Right kidney (tissue), 9 donors: Measurements from ENCODE around the gene CRYGD.
A peak's percentile ranks its signal among the peaks of the same experiment; 100 is the strongest.
"Not testable (repeated sequence)": the region's sequence is repeated elsewhere in the genome, so short reads cannot be mapped to it uniquely, and the experiment has no call there.

Source experiments
- DNase-seq: peaks from one replicate; pipeline ENCODE4 v3.0.0-alpha.2; 2016
- long read RNA-seq, 8 donors: transcript quantifications; one replicate each; lab custom pipeline, GENCODE V29; 2026

Gene CRYGD
- long read RNA-seq, donor 1: 0 reads
- long read RNA-seq, donor 2: 0 reads
- long read RNA-seq, donor 3: 0 reads
- long read RNA-seq, donor 4: 0 reads
- long read RNA-seq, donor 5: 0 reads
- long read RNA-seq, donor 6: 0 reads
- long read RNA-seq, donor 7: 0 reads
- long read RNA-seq, donor 8: 0 reads

DNA sequence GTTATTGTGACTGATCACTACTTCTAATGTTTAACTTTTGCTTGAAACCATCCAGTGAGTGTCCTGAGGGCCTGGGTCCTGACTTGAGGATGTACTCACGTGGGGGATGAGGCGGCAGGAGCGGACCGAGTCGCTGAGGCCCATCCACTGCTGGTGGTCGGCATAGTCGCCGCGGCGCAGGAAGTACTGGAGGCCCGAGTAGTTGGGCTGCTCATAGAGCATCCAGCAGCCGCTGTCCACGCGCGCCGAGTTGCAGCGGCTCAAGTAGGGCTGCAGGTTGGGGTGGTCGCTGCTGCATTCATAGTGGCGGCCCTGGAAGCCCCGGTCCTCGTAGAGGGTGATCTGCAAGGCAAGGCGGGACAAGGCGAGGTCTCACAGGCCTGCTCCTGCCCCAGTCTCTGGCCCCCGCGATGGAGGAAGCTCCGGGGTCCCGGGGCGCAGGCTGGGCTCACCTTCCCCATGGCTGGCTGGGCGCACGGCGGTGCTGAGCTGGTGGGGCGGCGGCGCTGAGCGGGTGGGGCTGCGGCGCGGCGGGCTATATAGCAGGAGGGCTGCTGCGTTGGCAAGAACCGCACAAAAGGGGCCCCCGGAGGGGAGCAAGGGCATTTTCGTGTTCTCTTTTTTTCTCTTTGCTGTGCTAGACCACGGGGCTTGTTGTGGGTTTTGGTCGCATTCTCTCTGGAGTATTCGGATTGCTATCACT, at the start of gene CRYGD:
TSS of gene CRYGD (minus strand) at position 512 of the 703 bp plus-strand sequence. CDS start at position 461, 51 bp downstream.
- DNase-seq: peak; percentile 57

GRCh38 chr2:208172125-208172524, 47.8 kb upstream of the CRYGD start:
- no peak for DNase-seq

- DNase-seq: no peak
Observed at GRCh38 chr2:208164951-208165755, 40.8 kb upstream of the CRYGD start.

DNA sequence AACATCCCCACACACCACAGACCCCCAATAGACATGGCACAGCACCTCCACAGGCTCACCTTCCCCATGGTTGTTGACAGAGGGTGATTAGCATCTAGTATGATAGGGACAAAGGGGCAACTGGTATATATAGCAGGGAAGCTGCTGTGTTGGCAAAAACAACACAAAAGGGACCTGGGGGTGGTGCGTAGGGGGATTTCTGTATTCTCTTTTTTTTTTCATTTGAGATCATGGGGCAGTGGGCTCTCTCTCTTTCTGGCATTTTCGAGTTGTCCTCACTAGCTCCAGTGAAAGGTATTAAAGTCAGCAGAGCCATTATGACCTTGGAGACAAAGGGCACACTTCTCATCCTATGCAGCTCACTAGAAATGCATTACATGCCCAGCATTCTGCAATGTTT, 39.2 kb upstream of the CRYGD start, which contains the start of gene CRYGA:
TSS of gene CRYGA (minus strand) at position 101 of the 400 bp plus-strand sequence. CDS start at position 68, 33 bp downstream.
- no peak for DNase-seq

GRCh38 chr2:208156439-208156838, 32.1 kb upstream of the CRYGD start:
- no peak for DNase-seq

DNA sequence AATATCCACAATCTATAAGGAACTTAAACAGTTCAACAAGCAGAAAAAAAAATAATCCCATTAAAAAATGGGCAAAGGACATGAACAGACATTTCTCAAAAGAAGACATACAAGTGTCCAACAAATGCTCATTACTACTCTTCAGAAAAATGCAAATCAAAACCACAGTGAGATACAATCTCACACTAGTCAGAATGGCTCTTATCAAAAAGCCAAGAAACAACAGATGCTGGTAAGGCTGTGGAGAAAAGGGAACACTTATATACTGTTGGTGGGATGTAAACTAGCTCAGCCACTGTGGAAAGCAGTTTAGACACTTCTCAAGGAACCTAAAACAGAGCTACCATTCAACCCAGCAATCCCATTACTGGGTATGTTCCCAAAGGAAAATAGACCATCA, 28.8 kb upstream of the CRYGD start:
- DNase-seq: no peak

GRCh38 chr2:208150956-208151355, 26.6 kb upstream of the CRYGD start:
- no peak for DNase-seq

DNA sequence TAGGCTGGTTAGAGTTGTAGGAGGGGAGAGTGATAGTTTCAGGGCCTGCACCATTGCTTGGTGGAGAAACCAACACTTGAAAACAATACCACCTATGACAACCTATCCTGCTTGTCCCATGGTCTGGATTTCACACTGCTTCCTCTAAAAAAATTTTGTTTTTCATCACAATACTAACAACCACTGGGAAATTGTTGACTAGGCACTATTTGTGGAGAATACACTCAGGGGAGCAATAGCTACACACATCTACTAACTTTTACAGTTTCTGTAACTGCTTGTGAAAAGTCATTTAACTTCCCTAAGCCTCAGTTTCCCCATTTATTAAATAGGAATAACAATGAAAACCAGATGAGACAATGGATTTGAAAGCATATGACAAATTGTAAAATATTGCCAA, 25.8 kb upstream of the CRYGD start:
- DNase-seq: no peak

DNA sequence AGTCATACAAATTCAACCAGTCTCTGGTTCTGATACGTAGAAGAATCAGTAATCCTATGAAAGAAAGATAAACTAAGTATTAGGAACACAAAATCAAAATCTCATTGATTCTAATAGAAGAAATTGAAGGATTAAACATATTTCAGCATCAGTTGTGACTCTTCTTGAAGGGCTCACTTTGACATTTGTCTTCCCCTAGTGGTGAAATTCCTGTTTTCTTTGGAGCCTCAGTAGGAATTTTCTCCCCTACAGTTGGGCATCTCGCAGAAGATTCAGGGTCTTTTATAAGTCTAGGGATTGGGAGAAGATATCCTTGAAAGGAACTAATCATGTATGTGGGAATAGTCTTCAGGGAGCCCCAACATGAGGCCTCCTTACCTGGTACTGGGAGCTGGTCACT, 24.5 kb upstream of the CRYGD start:
- no peak for DNase-seq

- no peak for DNase-seq
Observed at GRCh38 chr2:208147759-208148158, 23.4 kb upstream of the CRYGD start.

- DNase-seq: no peak
Observed at GRCh38 chr2:208147008-208147407, 22.7 kb upstream of the CRYGD start.

DNA sequence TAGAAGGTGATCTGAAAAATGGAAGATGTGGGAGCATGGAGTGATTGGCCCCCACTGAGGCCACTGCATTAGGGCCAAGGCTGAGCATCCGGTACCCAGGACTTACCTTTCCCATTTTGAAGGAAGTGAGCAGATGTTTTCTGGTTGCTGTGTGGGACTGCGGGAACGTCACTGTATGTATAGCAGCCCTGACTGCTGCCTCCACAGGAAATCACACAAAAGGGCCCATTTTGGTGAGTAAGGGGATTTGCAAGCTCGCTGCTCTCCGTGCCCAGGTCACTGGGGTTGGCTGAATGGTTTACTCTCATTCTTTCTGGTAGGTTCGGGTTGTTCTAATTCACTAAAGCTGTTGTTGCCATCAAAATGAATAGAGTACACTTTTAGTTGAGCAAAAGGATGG, 21.7 kb upstream of the CRYGD start, which contains the start of gene CRYGB:
TSS of gene CRYGB (minus strand) at position 153 of the 400 bp plus-strand sequence. CDS start at position 115, 38 bp downstream.
- DNase-seq: no peak

DNA sequence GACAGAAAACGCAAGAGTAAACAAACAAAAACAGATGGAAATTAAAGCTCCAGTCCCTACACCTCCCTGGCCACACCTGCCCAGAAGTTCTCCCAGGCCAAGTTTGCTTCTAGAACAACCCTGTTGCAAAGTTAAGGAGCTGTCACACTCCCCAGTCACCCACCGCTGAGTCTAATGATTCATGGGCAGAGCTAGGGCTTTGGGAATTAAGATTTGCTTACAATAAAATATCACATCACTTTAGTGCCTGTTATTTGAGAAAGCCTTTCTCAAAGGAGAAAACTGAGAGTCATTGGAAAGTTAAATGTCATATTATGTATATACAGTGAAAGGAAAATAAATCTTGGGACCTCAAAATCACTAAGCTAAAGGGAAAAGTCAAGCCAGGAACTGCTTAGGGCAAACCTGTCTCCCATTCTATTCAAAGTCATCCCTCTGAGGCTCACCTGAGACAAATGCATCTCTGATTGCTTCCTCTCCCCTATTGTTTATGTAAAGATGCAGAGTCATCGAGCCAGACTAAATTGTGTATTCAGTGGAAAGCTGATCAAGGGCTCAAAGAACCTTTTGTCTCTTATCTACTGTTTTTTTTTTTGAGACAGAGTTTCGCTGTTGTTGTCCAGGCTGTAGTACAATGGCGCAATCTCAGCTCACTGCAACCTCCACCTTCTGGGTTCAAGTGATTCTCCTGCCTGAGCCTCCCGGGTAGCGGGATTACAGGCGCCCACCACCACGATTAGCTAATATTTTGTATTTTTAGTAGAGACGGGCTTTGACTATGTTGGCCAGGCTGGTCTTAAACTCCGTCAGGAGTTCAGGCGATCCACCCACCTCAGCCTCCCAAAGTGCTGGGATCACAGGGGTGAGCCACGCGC, 18.8 kb upstream of the CRYGD start:
- no peak for DNase-seq

DNA sequence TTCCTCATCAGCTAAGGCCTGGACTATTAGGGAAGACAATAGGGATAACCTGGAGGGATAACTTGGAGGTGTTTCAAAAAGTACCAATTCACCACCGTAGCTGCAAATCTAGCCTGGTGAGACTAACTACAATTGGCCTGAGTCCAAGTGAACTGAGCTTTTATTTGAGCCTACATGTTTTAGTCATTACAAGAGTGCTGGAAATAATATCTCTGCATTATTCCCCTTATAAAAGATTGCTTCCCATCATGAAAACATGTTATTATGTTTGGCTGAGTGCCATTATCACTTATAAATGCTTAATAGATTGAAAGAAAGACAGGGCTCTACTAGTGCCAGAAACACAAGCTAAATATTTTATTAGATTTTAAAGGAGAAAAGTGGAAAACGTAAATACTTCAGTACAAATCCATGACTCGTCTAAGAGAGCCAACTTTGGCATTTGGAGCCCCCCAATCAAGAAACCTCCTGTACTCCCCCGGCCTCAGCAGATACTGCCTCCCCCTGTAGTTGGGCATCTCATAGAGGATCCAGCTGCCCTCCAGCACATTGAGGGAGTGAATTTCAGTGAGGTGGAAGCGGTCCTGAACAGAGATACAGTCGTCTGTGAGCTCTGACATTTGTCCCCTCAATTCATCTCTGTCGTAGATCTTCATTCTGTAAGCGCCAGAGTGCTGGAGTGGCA, 18.1 kb upstream of the CRYGD start:
- DNase-seq: no peak

DNA sequence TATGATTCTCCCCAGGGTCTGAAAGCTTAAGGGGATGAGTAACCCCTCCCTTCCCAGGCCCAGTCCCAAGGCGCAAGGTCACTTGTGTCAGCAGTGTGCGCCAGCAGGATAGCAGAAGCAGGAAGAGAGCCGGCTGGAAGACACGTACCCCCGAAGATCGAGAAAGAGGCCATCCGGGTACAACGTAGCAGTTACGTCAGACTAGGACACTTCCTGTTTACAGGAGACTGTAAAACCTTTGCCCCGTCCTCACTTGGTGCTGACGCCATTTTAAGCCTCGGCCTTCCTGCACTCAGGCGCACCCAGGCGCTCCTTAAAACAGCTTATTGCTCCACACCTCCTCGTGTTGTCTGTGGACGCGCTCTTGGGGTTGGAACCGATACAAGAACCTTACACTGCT, 15.1 kb upstream of the CRYGD start:
- no peak for DNase-seq

- not testable (repeated sequence) for DNase-seq
Observed at GRCh38 chr2:208138334-208138733, 14.0 kb upstream of the CRYGD start.

- DNase-seq: no peak
Observed at GRCh38 chr2:208136716-208137094, 12.4 kb upstream of the CRYGD start.

- DNase-seq: no peak
Observed at GRCh38 chr2:208135794-208136715, 11.7 kb upstream of the CRYGD start.

DNA sequence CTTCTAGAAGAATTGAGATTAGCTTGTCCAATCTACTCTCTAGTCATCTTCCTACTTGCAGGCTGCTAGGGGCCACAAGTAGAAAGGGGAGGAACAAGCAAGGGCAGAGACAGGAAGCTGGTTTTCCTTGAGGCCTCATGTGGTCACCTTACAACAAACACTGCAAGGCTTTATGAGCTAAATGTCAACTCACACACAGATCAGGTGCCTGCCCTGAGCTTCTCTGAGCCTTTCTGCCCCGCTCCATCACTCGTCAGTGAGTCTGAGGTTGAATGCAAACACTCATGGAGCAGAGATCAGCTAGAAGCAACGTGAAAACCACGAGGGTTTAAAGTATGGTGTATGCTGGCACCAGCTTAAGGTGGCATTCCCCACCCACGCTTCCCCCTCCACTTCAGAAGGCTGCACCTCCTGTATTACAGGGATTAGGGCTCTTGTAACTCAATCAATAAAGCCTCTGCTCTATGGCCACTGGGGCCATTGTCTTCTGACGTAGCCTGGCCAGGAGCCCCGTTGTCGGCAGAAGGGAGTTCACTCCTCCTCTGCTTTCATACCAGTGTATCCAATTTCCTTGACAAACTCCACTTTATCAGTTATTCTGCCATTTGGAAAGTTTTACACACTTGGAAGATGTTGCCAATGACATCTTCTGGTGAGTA, 10.7 kb upstream of the CRYGD start:
- DNase-seq: no peak

- DNase-seq: no peak
Observed at GRCh38 chr2:208130712-208131110, 6.4 kb upstream of the CRYGD start.
